Activated T-helper 17 cell treated with anti-CD3 and anti-CD28 coated beads, Interleukin-2, amount 50 U/mL, for 72 hours (primary cell): ENCODE results near the gene PLEKHB1. TPM values are rescaled to one million over a fixed set of nuclear protein-coding genes. Genes with fewer than 3 reads are reported as not detected.
"Not testable (repeated sequence)": the region's sequence is repeated elsewhere in the genome, so short reads cannot be mapped to it uniquely, and the experiment has no call there.

Source experiments
- ATAC-seq: fragments of 150-1000 bp; cut with Tn5 transposase; replicated peaks from 2 replicates; pipeline ENCODE4 v1.10.0; 2021; ENCODE audit warnings: mild to moderate bottlenecking, moderate library complexity
- H3K27ac Mint-ChIP-seq: one replicate; pipeline ENCODE4 v1.8.0; 2022; ENCODE audit warnings: mixed read lengths
- H3K27me3 Mint-ChIP-seq: one replicate; pipeline ENCODE4 v1.8.0; 2022; ENCODE audit warnings: mixed read lengths
- H3K36me3 Mint-ChIP-seq: one replicate; pipeline ENCODE4 v1.8.0; 2022; ENCODE audit warnings: low read depth, mild to moderate bottlenecking, mixed read lengths
- H3K4me1 Mint-ChIP-seq: one replicate; pipeline ENCODE4 v1.8.0; 2022; ENCODE audit warnings: mixed read lengths
- H3K4me3 Mint-ChIP-seq: one replicate; pipeline ENCODE4 v1.8.0; 2022; ENCODE audit warnings: mild to moderate bottlenecking, mixed read lengths
- H3K9me3 Mint-ChIP-seq: one replicate; pipeline ENCODE4 v1.8.0; 2022; ENCODE audit warnings: mixed read lengths
- total RNA-seq, 2 donors: library from RNA; stranded (reverse); gene quantifications; one replicate each; pipeline ENCODE4 v1.2.3, GENCODE V29; 2022

The PLEKHB1 gene
- total RNA-seq, 2 donors from 2014 or later, result 9.7 to 11.9 TPM

- Mint-ChIP-seq H3K4me1 (no peaks in the 10 kb centered on the region), H3K36me3 (no peaks in the 10 kb centered on the region), H3K27me3 (no peaks in the 10 kb centered on the region), H3K4me3 (no peak overlapping the region), H3K27ac (peak overlapping the region; percentile 35), H3K9me3 (no peaks in the 10 kb centered on the region)
- no peak for ATAC-seq
These were observed 7.6 kb downstream of the PLEKHB1 start for GRCh38 chr11:73653996-73654395.

DNA sequence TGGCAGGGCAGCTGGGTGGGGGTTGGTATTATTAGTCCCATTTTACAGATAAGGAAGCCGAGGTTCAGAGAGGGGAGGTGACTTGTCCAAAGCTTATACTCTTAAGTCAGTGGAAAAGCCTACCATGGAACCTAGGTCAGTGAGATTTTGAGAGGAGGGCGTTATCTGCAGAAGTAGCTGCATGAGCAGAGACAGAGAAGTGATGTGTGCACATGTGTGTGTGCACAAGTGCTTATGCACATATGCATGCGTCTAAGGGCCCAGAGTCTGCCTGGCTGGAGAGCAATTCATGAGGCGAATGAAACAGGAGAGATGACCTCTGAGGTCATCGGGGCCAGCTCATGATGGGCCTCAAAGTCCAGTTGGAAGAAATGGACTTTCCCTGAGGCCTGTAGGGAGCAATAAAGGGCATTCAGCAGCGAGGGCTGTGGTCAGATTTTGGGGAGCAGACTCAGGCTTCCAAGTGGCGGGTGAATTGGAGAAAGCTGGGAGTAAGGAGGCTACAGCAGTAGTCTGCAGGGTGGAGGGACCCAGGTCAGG, 8.2 kb downstream of the PLEKHB1 start:
- H3K27ac Mint-ChIP-seq, result peak overlapping the region; percentile 35
- H3K36me3 Mint-ChIP-seq, result no peaks in the 10 kb centered on the region
- no peaks in the 10 kb centered on the region for H3K4me1 Mint-ChIP-seq
- no peaks in the 10 kb centered on the region for H3K9me3 Mint-ChIP-seq
- no peak overlapping the region for H3K4me3 Mint-ChIP-seq
- ATAC-seq, result no peak
- no peaks in the 10 kb centered on the region for H3K27me3 Mint-ChIP-seq

GRCh38 chr11:73655686-73656085, 9.3 kb downstream of the PLEKHB1 start:
- Mint-ChIP-seq H3K27me3 (no peaks in the 10 kb centered on the region), H3K9me3 (no peaks in the 10 kb centered on the region), H3K27ac (peak overlapping the region; percentile 53), H3K36me3 (no peaks in the 10 kb centered on the region), H3K4me3 (no peak overlapping the region), H3K4me1 (no peaks in the 10 kb centered on the region)
- no peak for ATAC-seq

DNA sequence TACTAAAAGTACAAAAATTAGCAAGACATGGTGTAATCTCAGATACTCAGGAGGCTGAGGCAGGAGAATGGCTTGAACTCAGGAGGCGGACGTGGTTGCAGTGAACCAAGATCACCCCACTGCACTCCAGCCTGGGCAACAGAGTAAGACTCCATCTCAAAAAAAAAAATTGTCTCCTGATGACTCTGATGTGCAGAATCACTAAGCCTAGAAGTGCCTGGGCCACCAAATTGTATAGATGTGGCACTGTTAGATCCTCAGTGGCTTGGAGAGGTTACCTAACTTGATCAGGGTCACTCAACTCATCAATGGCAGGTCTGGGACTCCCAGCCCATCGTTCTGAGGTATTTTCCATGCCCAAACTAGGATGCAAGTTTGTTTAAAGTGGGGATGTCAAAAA, 10.6 kb downstream of the PLEKHB1 start:
- H3K27ac Mint-ChIP-seq, result no peak overlapping the region
- no peaks in the 10 kb centered on the region for H3K4me1 Mint-ChIP-seq
- no peak for ATAC-seq
- H3K4me3 Mint-ChIP-seq, result no peak overlapping the region
- H3K9me3 Mint-ChIP-seq, result no peaks in the 10 kb centered on the region
- H3K27me3 Mint-ChIP-seq, result no peaks in the 10 kb centered on the region
- no peaks in the 10 kb centered on the region for H3K36me3 Mint-ChIP-seq

GRCh38 chr11:73659961-73660360, 13.6 kb downstream of the PLEKHB1 start:
- no peaks in the 10 kb centered on the region for H3K9me3 Mint-ChIP-seq
- ATAC-seq, result no peak
- no peak overlapping the region for H3K27ac Mint-ChIP-seq

DNA sequence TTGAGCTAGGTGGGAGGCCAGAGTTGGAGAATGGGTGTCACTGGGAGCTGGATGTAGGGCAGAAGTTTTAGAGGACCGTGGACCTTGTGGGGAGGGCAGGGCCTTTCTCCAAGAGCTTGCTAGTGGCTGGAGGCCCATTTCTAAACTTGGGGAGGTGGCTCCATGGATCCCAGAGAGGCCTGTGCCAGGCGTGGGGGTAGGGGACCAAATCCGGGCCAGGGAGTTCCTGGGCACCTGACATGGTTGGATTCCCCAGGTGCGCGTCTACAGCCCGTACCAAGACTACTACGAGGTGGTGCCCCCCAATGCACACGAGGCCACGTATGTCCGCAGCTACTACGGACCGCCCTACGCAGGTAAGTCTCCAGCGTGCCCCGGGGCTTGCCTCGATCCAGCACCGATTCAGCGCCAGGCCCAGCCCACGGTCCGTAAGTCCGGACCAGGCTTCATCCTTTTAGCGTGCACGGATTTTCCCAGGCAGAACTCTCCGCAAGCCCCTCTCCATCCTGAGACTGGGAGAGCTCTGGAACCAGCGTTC, 14.2 kb downstream of the PLEKHB1 start:
- Mint-ChIP-seq H3K9me3 (no peaks in the 10 kb centered on the region), H3K4me3 (peak overlapping the region; percentile 41), H3K4me1 (peaks cover 11% of the 10 kb centered on the region), H3K27me3 (no peaks in the 10 kb centered on the region), H3K36me3 (no peaks in the 10 kb centered on the region), H3K27ac (no peak overlapping the region)
- ATAC-seq, result peak; percentile 35

More at GRCh38 chr11:73659961-73660360, 13.6 kb downstream of the PLEKHB1 start:
- H3K36me3 Mint-ChIP-seq, result no peaks in the 10 kb centered on the region
- peaks cover 11% of the 10 kb centered on the region for H3K4me1 Mint-ChIP-seq
- H3K4me3 Mint-ChIP-seq, result peak overlapping the region; percentile 41
- no peaks in the 10 kb centered on the region for H3K27me3 Mint-ChIP-seq

GRCh38 chr11:73661035-73661628, 14.8 kb downstream of the PLEKHB1 start:
- Mint-ChIP-seq H3K4me1 (peaks cover 11% of the 10 kb centered on the region), H3K36me3 (no peaks in the 10 kb centered on the region), H3K9me3 (no peaks in the 10 kb centered on the region), H3K27ac (no peak overlapping the region), H3K4me3 (peak overlapping the region; percentile 41), H3K27me3 (no peaks in the 10 kb centered on the region)
- ATAC-seq, result peak; percentile 93

DNA sequence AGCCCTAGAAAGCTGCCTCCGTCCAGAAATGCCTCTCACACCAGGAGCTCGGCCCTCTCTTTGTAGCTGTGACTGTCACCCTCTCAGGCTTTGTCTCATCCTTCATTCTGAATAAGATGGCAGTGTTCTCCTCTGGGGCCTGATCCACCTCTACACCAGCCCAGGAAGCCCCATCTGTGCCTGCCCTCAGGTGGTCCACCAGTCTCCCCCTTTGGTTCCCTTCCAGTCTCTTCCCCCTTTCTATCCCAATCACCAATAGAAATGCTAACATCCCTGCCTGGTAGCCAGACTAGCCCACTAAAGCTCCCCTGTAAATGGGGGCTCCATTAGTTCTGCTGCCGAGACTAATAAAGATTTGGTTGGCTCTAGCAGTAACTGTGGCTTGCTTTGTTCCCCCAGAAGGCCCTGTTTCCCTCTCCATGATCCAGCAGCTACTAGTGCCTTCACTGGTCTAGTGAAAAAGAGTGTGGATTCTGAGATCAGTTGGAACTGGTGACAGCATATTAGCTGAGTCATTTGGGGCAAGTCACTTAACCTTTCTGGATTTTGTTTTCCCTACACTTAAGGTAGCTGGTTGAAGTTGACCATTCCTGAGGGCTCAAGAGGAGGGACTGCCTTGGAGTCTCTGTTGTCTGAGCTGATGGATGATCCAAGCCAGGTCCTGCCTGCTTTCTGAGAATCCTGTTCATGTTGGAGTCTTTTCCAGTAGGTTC, 16.2 kb downstream of the PLEKHB1 start:
- peak overlapping the region; percentile 51 for H3K27ac Mint-ChIP-seq
- ATAC-seq, result peak; percentile 37
- no peaks in the 10 kb centered on the region for H3K27me3 Mint-ChIP-seq
- H3K4me3 Mint-ChIP-seq, result no peak overlapping the region
- H3K36me3 Mint-ChIP-seq, result no peaks in the 10 kb centered on the region
- no peaks in the 10 kb centered on the region for H3K9me3 Mint-ChIP-seq
- peaks cover 11% of the 10 kb centered on the region for H3K4me1 Mint-ChIP-seq

DNA sequence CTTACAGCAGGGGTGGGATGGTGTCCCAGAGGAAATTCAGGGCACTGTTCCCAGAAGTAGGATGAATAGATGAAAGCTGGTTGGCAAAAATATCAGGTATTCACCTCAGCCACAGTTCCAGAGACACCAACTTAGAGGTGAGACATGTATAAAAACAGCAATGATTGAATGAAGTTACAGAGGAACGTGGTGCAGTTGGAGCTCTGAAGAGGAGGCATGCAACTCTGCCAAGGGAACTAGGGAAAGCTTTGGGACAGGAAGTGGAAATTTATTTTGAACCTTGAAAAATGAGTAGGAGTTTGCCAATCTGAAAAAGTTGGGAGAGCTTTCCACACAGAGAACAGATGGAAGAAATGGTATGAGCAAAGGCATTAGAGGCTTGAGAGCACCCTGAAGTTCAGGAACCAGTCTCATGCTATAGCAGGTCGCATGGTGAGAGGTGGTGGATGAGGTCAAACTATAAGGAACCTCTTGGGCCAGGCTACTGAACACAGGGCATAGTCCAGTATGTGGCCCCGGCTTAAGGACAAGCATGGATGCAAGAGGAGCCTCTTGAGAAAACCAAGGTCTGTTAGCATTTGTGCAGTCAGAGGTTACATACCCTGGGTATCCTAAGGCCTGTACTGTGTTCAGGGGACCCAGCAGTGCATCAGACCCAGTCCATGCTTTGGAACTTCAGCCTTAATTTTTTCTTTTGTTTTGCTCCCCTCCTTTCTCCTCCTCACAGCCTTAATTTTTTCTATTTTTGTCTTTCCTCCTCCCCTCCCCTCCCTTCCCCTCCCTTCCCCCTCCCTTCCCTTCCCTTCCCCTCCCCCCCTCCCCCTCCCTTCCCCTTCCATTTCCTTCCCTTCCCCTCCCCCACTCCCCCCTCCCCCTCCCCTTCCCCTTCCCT, 17.5 kb downstream of the PLEKHB1 start:
- Mint-ChIP-seq H3K4me1 (peaks cover 11% of the 10 kb centered on the region), H3K27me3 (no peaks in the 10 kb centered on the region), H3K4me3 (no peak overlapping the region), H3K27ac (peak overlapping the region; percentile 80), H3K9me3 (no peaks in the 10 kb centered on the region), H3K36me3 (no peaks in the 10 kb centered on the region)
- ATAC-seq, result no peak

GRCh38 chr11:73664877-73665276, 18.5 kb downstream of the PLEKHB1 start:
- ATAC-seq, result no peak
- no peaks in the 10 kb centered on the region for H3K36me3 Mint-ChIP-seq
- peak overlapping the region; percentile 59 for H3K27ac Mint-ChIP-seq
- no peaks in the 10 kb centered on the region for H3K9me3 Mint-ChIP-seq
- no peaks in the 10 kb centered on the region for H3K27me3 Mint-ChIP-seq
- H3K4me1 Mint-ChIP-seq, result peaks cover 11% of the 10 kb centered on the region
- H3K4me3 Mint-ChIP-seq, result no peak overlapping the region

- no peak for ATAC-seq
- Mint-ChIP-seq H3K36me3 (no peaks in the 10 kb centered on the region), H3K4me3 (no peak overlapping the region), H3K27me3 (no peaks in the 10 kb centered on the region), H3K9me3 (no peaks in the 10 kb centered on the region), H3K4me1 (peaks cover 11% of the 10 kb centered on the region), H3K27ac (no peak overlapping the region)
These were observed 21.5 kb downstream of the PLEKHB1 start for GRCh38 chr11:73667891-73668290.

DNA sequence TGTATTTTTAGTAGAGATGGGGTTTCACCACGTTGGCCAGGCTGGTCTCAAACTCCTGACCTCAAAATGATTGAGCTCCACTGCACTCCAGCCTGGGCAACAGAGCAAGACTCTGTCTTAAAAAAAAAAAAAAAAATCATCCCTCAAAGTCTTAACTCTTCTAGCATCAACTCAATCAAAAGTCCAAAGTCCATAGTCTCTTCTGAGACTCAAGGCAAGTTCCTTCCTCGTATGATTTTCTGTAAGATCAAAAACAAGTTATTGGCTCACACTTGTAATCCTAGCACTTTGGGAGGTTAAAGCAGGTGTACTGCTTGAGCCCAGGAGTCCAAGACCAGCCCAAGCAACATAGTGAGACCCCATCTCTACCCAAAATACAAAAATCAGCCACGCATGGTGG, 24.4 kb downstream of the PLEKHB1 start:
- ATAC-seq, result no peak

GRCh38 chr11:73671701-73672100, 25.3 kb downstream of the PLEKHB1 start:
- H3K27me3 Mint-ChIP-seq, result no peaks in the 10 kb centered on the region
- H3K4me1 Mint-ChIP-seq, result no peaks in the 10 kb centered on the region
- no peaks in the 10 kb centered on the region for H3K9me3 Mint-ChIP-seq
- no peak for ATAC-seq
- H3K27ac Mint-ChIP-seq, result peak overlapping the region; percentile 58
- no peak overlapping the region for H3K4me3 Mint-ChIP-seq
- peaks cover 14% of the 10 kb centered on the region for H3K36me3 Mint-ChIP-seq

More for the DNA sequence above, 24.4 kb downstream of the PLEKHB1 start:
- Mint-ChIP-seq H3K4me1 (no peaks in the 10 kb centered on the region), H3K36me3 (peaks cover 5% of the 10 kb centered on the region), H3K27ac (no peak overlapping the region), H3K9me3 (no peaks in the 10 kb centered on the region), H3K4me3 (no peak overlapping the region), H3K27me3 (no peaks in the 10 kb centered on the region)

DNA sequence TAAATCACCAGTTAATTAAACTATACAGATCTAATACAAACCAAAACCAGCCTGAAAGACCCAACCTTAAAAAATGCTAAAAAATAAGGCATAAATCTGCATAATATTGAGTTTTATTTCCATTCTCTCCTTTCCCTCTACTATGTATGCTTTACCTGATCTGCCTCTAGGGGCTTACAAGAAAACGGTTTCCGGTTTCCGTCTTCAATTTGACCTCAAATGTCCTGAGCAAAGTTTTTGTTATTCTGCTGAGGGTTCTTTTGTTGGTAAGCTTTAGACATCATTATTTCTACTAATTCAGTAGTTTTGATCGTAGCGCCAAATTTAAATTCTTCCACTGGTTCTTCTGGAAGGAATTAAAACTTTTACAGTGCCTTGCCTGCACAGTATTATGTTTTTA, 30.2 kb downstream of the PLEKHB1 start:
- not testable (repeated sequence) for H3K27me3 Mint-ChIP-seq, H3K4me1 Mint-ChIP-seq, H3K9me3 Mint-ChIP-seq, ATAC-seq, H3K4me3 Mint-ChIP-seq, H3K27ac Mint-ChIP-seq
- peaks cover 59% of the 10 kb centered on the region for H3K36me3 Mint-ChIP-seq
